Spleen (tissue), 7 donors: ENCODE data around the gene ST3GAL2.
"Not testable (repeated sequence)": the region's sequence is repeated elsewhere in the genome, so short reads cannot be mapped to it uniquely, and the experiment has no call there.

Source experiments
- CTCF ChIP-seq, 11 experiments: fragments of 200-600 bp in 7 of 11; fragments of 450-650 bp in 4 of 11; sonication (generic) in 4 of 11; IDR thresholded peaks in 8 of 11; conservative IDR thresholded peaks in 3 of 11; 1 replicate in 7 of 11; 2 replicates in 4 of 11; pipeline versions ENCODE4 v1.4.0 to v1.8.0; 2016 to 2021; ENCODE audit warnings: antibody characterized with exemption in 11 of 11, inconsistent platforms in 4 of 11, mild to moderate bottlenecking in 1 of 11
- POLR2A ChIP-seq, 3 donors: fragments of 450-650 bp; IDR thresholded peaks; one replicate each; pipeline ENCODE4 v1.5.1; 2017; ENCODE audit warnings: antibody characterized with exemption in 3 of 3, mild to moderate bottlenecking in 1 of 3
- POLR2AphosphoS5 ChIP-seq, 3 donors: sonication (generic); formaldehyde crosslinking; IDR thresholded peaks; one replicate each; pipeline ENCODE4 v1.5.1; 2017; ENCODE audit warnings: antibody characterized with exemption in 3 of 3
- donor health status: DM: no; HTN: no; CAD: no; lungs with moderate emphysema.
- donor health status: DM: no; HTN: no; CAD: no.
- donor health status: DM: no; HTN: no; CAD: no.

- not testable (repeated sequence) for TF ChIP-seq CTCF (IDR thresholded peaks at IDR 0.05 in 8 of 11, conservative IDR thresholded peaks at IDR 0.05 in 3 of 11); POLR2A (IDR thresholded peaks at IDR 0.05); POLR2AphosphoS5 (IDR thresholded peaks at IDR 0.05)
Measured at GRCh38 chr16:70450142-70451003, 11.5 kb upstream of the ST3GAL2 start.
